ENCODE data around the gene PROC.

PROC gene

DNA sequence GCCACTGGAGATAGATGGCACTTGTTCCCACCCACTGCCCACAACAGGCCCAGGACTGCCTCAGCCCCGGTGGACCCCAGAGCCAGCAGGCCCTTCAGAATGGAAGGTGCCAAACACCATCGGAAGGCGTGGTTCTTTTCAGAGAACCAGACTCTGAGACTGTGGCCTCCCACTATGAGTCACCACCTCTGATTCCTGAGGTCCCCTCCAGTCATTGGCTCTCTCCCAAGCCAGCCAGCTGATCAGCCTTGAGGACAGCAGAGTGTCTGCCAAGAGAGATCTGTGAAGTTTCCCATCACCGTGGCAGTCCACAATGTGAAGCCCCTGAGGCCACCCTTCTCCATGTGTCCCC lies 20.0 kb upstream of the PROC start:
- no peaks in the 10 kb centered on the region for H3K4me1 ChIP-seq (ENCODE audit: control insufficient read depth in 1 of 2, insufficient read depth in 1 of 2, low read depth in 1 of 2, low read length in 1 of 2)
- H3K4me3 ChIP-seq (ENCODE audit: low read depth in 1 of 2, low read length in 1 of 2), result no peak overlapping the region
- H3K9me3 ChIP-seq, result no peaks in the 10 kb centered on the region
- H3K36me3 ChIP-seq, result no peaks in the 10 kb centered on the region
- H3K27ac ChIP-seq, result no peak overlapping the region
- H3K27me3 ChIP-seq, result no peaks in the 10 kb centered on the region
- TF ChIP-seq, protein P1, sequence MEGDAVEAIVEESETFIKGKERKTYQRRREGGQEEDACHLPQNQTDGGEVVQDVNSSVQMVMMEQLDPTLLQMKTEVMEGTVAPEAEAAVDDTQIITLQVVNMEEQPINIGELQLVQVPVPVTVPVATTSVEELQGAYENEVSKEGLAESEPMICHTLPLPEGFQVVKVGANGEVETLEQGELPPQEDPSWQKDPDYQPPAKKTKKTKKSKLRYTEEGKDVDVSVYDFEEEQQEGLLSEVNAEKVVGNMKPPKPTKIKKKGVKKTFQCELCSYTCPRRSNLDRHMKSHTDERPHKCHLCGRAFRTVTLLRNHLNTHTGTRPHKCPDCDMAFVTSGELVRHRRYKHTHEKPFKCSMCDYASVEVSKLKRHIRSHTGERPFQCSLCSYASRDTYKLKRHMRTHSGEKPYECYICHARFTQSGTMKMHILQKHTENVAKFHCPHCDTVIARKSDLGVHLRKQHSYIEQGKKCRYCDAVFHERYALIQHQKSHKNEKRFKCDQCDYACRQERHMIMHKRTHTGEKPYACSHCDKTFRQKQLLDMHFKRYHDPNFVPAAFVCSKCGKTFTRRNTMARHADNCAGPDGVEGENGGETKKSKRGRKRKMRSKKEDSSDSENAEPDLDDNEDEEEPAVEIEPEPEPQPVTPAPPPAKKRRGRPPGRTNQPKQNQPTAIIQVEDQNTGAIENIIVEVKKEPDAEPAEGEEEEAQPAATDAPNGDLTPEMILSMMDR (IDR thresholded peaks at IDR 0.05), result no peak

DNA sequence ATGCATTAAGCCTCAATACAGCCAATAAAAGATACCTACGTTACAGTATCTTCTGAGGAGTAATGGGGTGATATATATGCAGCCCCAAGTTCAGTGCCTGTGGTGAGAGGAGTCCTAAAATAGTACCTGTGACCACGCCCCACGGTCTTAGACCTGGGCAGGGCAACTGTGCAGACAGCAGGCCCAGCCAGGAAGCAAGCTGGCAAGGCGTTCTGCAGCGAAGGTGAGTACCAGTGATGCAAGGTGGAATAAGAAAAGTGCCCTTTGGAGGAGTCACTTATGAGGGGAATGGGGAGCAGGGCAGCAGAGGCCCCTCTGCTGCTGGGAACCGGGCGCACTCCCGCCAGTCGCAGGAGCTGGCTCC lies 17.7 kb upstream of the PROC start:
- TF ChIP-seq, protein P1 (IDR thresholded peaks at IDR 0.05), result no peak
- Histone ChIP-seq H3K9me3 (no peaks in the 10 kb centered on the region), H3K27me3 (no peaks in the 10 kb centered on the region), H3K4me3 (ENCODE audit: low read depth in 1 of 2, low read length in 1 of 2) (no peak overlapping the region), H3K4me1 (ENCODE audit: control insufficient read depth in 1 of 2, insufficient read depth in 1 of 2, low read depth in 1 of 2, low read length in 1 of 2) (no peaks in the 10 kb centered on the region), H3K36me3 (no peaks in the 10 kb centered on the region), H3K27ac (no peak overlapping the region)

DNA sequence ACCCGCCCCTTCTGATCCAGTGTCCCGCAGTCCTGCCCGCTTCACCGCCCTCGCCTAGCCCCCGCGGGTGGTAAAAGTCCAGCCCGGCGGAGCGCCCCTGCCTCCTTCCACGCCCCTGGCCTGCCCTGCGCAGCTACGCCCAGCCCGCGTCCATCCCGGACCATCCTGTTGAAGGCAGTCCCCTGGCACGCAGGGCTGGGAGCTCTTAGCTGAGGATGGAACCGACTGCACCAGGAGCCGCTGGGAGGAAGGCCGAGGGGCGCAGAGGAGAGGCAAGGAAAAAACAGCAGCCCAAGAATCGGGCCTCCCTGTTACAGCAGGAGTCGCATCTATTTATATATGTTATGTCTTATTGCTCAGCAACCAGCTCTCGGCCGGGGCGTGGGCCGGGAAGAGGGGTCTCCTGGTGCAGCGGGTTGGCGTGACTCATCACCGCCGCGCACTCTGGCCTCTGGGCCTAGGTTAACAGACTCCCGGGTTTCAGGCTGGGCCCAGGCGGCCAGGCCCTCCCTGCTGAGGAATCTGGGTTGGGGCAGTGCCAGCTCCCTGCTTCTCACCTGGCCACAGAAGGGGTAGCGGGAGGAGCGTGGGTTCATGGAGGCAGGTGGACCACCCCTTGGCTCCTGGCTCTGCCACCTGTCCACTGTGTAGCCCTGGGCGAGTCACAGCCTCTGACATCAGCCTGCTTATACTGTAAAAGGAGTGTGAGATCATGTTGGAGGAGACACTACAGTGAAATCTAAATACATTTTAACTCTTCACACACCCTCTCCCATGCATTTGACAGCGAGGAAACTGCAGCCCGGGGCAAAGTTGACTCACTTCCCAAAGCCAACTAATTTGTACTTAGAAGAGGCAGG lies 17.1 kb upstream of the PROC start:
- TF ChIP-seq, protein P1 (IDR thresholded peaks at IDR 0.05), result no peak
- H3K36me3 ChIP-seq, result no peaks in the 10 kb centered on the region
- H3K4me3 ChIP-seq (ENCODE audit: low read depth in 1 of 2, low read length in 1 of 2), result no peak overlapping the region
- H3K4me1 ChIP-seq (ENCODE audit: control insufficient read depth in 1 of 2, insufficient read depth in 1 of 2, low read depth in 1 of 2, low read length in 1 of 2), result no peaks in the 10 kb centered on the region
- H3K27me3 ChIP-seq, result no peaks in the 10 kb centered on the region
- H3K27ac ChIP-seq, result no peak overlapping the region
- H3K9me3 ChIP-seq, result no peaks in the 10 kb centered on the region

DNA sequence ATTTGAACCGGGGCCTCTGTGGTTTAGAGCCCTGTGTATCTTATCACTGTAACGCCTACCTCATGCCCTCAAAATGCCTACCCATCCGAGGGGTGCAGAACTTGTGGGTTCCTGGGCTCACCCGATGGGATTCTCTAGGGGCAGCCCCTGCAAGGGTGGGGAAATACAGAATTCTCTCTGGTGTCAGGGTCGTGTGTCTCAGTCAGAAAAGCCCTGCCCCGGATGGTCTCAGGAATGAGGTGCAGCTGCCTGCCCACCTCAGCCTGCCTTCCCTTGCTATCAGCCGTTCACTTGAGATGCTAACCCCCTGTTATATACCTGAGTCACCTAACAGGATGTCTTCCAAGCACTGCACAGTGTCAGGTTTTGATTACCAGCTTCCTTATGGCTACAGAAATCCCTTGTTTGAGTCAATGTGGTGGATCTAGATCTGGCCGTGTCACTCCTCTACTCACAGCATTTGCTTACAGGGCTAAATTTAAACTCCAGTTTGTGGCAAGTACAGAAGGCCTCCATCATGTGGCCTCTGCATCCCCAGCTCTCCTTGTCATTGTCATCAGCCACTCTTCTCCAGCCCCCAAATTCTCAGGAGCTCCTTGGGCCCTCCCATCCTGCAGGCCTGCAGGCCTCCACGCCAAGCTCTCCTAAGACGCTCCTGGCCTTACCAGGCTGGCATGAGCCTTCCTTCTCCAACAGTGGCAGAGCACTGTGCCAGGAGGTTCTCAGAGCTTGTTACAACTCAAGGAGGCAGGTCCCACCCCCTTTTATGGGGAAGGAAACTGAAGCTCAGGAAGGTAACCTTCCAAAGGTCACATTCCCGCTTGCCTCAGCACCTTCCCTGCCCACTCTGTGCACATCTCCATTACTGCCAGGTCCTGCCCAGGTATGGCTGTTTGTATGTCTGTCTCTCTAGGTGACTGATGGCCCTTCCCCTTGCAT lies 16.2 kb upstream of the PROC start:
- no peaks in the 10 kb centered on the region for H3K4me1 ChIP-seq (ENCODE audit: control insufficient read depth in 1 of 2, insufficient read depth in 1 of 2, low read depth in 1 of 2, low read length in 1 of 2)
- H3K4me3 ChIP-seq (ENCODE audit: low read depth in 1 of 2, low read length in 1 of 2), result no peak overlapping the region
- TF ChIP-seq, protein P1 (IDR thresholded peaks at IDR 0.05), result no peak
- no peaks in the 10 kb centered on the region for H3K27me3 ChIP-seq
- no peaks in the 10 kb centered on the region for H3K36me3 ChIP-seq
- H3K9me3 ChIP-seq, result no peaks in the 10 kb centered on the region
- H3K27ac ChIP-seq, result no peak overlapping the region

DNA sequence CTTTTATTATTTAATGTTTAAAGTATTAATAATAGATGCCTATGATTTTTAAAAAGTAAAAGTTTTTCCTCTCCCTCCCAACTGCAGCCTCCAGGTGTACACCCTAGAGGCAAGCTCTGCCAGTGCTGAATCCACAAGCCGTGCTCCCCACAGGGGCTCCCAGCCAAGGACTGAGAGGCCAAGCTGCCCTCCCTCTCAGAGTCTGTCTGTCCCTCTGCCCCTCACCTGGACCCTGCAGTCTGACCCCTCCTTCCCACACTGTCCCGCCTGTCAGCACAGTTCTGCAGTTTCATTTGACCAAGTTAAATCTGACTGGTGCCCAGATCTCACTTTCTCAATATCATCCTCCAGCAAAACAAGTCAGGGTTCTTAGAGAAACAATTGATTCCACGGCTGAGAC lies 14.8 kb upstream of the PROC start:
- TF ChIP-seq, protein P1 (IDR thresholded peaks at IDR 0.05), result no peak
- Histone ChIP-seq H3K4me3 (ENCODE audit: low read depth in 1 of 2, low read length in 1 of 2) (no peak overlapping the region), H3K4me1 (ENCODE audit: control insufficient read depth in 1 of 2, insufficient read depth in 1 of 2, low read depth in 1 of 2, low read length in 1 of 2) (peaks cover 10 to 11% of the 10 kb centered on the region in 2 experiments), H3K9me3 (no peaks in the 10 kb centered on the region), H3K27me3 (no peaks in the 10 kb centered on the region), H3K27ac (no peak overlapping the region), H3K36me3 (no peaks in the 10 kb centered on the region)
